Adrenal gland (tissue), 5 donors: ENCODE data around the gene PTPRD.

Experiments used
- CTCF ChIP-seq, 6 experiments: fragments of 450-650 bp in 4 of 6; fragments of 200-600 bp in 2 of 6; sonication (generic) in 1 of 6; IDR thresholded peaks; 1 replicate in 5 of 6; 2 replicates in 1 of 6; pipeline versions ENCODE4 v1.5.1 to v1.8.0; 2016 to 2021; ENCODE audit warnings: antibody characterized with exemption in 6 of 6, mild to moderate bottlenecking in 2 of 6, moderate library complexity in 1 of 6
- POLR2A ChIP-seq, 2 donors: fragments of 450-650 bp; IDR thresholded peaks; one replicate each; pipeline ENCODE4 v1.6.1; 2017; ENCODE audit warnings: antibody characterized with exemption in 2 of 2, mild to moderate bottlenecking in 2 of 2, moderate library complexity in 1 of 2
- donor health status: DM: no; HTN: no; CAD: no.

GRCh38 chr9:9117866-9118265 is 1494.9 kb downstream of the PTPRD start:
- TF ChIP-seq CTCF (IDR thresholded peaks at IDR 0.05), result no peak
- no peak for TF ChIP-seq POLR2A (IDR thresholded peaks at IDR 0.05)
